HG02852 (cell line): ENCODE data around the gene FILIP1L.
A peak's percentile ranks its signal among the peaks of the same experiment; 100 is the strongest.

Source experiments
- ATAC-seq: cut with Tn5 transposase; IDR thresholded peaks from one replicate; pipeline ENCODE4 v1.9.1; 2021; ENCODE audit warnings: mild to moderate bottlenecking, moderate library complexity; ENCODE audit not compliant: unreplicated experiment

Gene FILIP1L

DNA sequence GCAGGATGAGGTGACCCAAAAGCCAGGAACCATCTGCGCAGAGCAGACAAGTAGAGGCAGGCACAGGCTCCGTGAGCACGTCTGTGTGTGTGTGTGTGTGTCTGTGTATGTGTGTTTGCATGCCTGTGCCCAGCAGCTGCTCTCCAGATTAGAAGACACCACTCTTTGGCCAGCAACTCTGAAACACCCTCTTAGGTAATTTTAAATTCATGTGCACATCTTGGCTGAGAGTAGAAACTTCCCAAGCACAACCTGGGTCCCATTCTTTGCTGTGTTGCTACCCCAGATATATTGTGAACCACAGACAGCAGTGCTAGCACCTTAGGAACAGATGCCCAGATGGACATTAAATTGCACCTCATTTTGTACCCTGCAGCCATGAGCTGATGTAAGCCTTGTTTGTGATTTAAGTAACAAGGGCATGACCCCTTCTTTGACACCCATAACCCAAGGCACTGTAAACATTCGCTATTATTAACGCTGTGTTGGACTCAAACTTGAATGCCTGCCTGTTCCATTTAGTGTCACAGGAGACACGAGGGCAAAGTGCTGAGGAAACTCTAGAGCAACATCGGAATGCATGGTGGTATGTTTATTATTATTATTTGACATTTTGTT is at the start of gene FILIP1L:
Gene FILIP1L, minus strand, starts transcription at position 89 of the 618 bp plus-strand sequence.
- ATAC-seq: no peak

DNA sequence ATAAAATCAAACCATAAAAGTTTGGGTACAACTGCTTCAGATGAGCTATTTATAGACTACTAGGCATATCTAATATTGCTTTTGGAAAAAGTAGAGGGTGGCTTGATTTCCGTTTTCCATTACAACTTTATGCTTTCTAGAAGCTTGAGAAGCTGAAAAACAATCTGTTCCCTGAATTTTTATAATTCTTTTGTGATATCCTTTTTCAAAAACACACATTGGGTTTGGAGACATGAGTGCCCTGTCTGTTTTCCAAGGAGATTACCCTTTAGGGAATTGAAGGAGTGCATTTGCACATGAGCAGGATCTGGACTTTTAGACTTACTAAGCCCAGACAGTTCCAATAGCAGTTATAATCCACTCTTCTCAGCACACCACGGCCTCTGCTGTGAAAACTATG is 49.5 kb upstream of the FILIP1L start:
- no peak for ATAC-seq

DNA sequence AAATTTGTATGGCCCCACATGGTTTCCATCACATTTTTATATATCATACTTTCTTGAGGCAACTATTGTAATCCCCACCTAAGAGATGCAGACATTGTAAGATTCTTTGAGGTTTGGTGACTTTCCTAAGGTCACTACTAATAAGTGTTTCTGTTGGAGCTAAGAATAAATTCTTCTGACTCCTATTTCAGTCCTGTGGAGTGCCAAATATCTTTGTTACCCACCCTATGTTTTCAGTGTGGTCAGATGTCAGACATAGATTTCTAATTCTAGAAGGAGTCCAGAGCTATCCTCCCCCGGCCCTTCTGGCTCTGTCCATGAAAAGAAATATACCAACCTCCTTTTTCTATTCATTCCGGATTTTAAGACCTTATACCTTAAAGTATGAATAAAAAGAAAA is 46.2 kb upstream of the FILIP1L start:
- no peak for ATAC-seq

DNA sequence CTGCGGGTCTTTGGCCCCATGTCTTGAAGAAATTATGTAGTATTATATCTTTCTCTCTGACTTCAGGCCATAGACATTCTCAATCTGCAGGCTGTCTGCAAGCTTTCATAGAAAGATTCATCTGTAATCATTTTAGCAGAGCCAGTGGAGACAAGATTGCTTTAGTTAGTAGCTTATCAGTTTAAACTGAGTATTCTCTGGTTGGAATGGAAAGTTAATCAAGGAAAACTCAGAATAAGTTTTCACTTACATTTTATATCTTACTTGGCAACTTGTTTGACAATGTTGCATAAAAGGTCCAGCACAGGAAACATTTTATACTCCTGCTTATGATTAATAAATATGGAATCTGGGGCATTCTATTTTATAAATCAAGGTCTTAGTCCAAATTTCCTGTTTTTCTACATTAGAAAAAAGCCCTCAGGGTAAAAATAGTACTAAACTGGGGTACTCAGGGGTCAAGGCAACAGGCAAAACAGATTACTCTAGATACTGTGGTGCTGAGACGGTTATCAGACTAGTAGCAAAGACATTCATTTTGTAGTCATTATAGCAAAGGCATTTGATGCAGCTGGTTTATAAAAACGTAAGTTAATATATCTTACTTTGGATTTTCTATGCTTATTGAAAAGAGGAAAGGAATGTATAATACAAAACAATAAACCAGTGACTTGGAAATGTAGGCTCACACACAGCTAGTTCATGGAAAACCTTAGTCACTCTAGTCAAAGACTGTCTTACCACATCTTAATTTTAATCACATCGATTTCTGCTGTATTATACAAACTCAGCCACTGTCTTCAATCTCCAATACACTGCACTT is 45.2 kb upstream of the FILIP1L start:
- ATAC-seq: no peak

DNA sequence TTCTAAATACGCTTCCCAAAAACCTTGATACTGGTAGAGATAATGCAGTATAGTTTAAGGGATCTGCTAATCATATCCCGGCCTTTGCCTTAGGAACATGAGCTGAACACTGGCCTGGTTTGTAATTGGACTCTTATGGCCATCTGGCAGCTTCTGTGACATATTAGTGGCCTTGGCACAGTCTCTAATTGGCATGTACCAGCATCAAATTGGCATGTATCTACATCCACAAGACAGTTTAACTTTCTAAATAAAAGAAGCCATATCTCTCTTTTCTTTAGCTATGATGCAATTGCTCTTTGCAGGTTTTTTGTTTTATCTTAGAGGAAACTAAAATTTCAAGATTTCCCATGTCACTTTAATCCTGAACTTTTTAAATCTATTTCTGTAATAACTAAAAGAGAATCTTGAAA is 44.6 kb upstream of the FILIP1L start:
- ATAC-seq: no peak

DNA sequence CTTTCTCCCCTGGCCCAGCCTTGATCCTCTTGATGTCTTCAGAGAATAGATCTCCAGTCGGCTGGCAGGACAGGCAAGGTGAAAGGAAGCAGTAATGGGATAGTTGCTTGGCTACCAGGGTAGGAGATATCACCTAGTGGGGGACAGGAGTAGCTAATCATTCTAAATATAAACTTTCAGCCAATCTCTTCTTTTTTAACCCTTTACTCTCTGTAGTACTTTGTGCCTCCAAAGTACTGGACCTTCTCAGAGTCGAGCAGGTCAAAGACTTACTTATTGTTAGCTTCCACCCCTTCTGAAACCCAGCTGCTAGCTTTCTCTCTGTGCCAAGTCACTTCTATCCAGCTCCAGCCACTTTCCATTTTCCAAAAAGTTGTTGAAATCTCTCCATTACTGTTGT is 43.4 kb upstream of the FILIP1L start:
- no peak for ATAC-seq

DNA sequence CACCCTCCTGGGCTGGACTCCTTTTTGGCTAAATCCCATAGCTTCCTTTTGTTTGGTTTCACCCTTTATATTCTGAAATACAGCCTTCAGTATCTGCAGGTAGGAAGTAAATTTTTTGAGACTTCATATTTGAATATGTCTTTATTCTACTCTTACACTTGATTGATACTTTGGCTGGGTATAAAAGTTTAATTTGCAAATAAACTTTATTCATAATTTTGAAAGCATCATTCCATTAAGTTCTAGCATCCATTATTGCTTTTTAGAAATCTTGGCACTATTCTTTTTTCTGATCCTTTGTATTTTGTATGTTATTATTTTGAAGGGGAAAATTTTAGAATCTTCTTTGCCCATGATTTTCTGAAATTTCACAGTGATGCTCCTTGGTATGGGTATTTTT is 41.3 kb upstream of the FILIP1L start:
- no peak for ATAC-seq

DNA sequence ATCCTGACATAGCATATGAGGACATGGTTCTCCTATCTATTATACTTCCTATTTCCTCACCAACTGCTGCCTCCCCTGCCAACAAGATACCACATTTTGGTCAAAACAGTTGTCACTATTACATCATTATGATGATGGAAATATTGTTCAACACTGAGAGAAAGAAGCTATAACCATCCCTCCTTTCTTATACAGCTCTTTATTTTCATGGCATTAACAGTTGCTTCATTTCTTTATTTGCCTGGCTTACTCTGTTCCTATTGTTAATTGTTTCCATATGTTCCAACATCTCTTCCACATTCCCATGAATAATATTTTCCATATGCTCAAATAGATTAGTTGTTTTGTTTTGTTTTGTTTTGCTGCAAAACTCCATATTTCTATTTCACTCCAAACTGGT is 40.8 kb upstream of the FILIP1L start:
- no peak for ATAC-seq

DNA sequence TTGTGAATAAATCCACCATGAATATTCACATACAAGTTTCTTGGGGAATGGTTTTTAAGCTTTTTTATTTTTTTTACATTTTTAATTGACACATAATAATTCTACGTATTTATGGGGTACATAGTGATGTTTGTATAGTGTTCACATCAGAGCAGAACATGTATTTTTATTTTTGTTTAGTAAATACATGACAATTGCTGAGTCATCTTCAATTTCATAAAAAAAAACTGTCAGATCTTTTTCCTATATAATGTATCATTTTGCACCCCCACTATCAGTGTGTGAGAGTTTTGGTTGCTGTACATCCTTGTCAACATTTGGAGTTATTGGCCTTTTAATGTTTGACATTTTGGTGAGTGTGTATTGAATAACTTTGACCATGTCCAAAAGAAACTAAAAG is 39.9 kb upstream of the FILIP1L start:
- ATAC-seq: no peak

DNA sequence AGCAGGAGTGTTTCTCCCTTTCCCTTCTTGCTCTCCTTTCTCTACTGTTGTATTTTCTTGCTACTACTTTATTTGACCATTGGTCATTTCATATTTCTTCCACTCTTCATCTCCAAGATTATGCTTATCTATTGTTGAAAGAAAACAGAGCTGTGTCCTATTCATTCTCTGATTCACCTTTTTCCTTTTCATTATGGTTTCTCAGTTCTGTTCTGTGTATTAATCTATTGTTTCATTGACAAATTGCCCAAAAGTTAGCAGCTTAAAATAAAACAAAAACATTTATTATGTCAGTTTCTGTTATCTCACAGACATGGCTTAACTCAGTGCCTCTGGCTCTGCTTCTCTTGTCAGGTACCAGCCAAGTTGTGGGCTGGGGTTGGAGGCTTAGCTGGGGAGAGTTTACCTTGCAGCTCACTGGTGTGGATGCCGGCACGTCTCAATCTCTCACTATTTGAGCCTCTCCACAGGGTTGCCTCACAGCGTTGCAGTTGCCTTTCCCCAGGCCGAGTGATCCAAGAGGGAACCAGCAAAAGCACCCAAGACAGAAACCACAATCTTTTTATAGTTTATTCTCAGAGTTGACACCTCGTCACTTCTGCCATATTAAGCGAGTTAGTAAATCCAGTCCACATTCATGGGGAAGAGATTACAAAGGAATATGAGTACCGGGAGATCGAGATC is 36.9 kb upstream of the FILIP1L start:
- ATAC-seq: no peak

DNA sequence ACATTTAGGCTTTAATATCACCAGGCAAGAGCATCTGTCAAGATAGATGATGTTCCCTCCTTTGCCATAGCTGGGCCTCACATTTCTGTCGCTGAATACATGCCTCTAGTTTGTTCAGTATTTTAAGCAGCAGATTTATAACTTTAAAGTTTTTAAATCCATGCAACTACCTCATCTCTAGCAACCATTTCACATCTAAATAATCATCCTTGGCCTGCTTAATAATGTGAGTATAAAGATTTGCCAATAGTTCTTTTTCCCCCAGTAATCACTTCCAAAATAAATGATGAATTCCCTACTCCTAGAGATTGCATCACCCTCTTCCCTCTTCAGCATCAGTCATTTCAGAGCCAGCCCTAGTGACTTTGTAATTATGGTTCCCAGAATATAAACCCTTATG is 36.2 kb upstream of the FILIP1L start:
- no peak for ATAC-seq

DNA sequence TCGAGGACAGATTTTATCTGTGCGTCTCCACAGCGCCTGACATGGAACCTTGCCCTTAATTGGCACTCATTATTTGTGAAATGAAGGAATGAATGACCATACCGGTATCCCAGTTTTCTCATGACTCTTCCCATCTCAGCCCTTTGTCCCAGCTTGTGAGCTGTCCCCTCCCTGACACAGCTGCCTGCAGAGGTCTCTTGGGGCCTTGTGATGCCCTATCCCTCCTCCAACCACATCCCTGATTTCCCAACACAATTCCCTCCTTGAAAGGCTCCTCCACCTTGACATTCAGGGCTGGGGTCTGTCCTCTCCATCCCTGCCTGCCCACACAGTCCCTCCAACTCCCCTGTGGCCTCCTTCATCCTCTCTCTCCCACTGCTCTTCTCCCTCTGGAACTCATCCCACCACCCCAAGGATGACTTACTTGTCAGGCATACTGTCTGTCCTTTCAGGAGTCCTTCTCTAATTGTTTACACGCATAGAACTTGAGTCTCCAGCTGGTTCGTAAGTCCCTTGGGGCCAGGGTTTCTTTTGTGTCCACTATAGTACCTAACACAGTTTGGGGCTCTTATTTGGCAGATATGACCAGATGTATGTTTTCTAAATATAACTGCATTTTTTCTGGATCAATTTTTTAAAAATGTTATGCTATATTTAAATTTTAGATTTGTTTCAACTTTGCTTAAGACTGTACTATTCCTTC is 35.6 kb upstream of the FILIP1L start:
- ATAC-seq: no peak

DNA sequence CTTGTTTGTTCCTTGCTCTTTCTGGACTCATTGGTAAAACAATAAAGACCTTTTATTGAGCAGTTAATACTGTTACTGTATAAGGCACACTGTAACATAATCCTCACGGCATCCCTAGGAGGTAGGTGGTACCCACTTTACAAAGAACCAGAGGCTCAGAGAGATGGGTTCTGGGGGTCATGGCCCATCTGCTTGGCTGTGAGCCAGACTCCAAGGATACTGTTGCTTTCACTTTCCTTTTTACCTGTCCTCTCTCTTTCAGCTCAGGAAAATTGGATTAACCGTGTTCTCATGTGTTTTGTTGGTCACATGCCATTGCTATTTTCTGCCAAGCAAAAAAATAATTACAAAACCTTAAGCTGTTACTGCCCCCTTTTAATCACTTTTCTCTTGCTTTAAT is 34.8 kb upstream of the FILIP1L start:
- ATAC-seq: no peak

DNA sequence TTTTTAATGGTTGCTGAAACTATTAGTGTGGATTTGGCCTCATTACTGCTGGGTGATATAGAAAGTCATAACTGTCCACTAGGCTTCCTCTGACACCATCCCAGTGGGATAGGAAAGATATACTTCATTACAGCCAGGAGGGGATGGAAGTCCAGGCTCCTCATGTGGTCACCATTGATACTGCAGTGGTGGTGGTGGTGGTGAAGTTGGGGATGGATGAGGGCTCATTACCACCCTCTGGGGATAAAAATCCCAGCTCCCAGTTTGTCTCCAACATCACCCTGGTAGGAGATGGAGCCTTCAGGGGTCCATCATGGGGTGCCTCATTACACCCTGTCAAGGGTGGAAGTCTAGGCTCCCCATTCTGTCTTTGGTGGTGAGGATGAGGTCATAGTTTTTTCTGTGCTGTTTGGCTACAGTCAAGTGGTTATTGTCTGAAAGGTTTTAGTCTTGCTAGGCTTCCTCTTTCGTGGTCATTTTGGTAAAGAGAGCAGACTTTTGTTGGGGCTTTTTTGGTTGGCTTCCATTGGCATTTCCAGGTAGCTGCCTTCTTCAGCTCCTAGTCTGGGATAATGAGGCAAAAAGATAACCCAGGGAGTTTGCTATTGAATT is 30.1 kb upstream of the FILIP1L start:
- peak; percentile 88 for ATAC-seq

DNA sequence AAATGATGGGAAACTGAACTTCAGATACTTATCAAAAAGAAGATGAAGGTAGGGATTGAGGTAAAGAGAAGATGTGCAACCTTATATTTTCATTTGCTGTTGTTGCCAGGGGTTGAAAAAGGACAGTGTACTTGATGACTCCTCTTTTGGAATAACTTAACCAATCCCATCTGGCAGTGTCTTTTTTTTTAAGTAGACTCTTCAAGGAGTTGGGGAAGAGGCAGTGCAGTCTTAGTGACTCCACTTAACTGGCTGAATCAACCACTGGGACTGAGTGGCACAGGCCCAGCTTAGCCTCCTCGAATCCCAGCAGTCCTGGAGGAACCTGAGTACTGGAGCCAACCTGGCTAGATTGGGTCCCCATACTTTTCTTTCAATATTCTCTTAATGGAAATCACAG is 27.3 kb upstream of the FILIP1L start:
- no peak for ATAC-seq

DNA sequence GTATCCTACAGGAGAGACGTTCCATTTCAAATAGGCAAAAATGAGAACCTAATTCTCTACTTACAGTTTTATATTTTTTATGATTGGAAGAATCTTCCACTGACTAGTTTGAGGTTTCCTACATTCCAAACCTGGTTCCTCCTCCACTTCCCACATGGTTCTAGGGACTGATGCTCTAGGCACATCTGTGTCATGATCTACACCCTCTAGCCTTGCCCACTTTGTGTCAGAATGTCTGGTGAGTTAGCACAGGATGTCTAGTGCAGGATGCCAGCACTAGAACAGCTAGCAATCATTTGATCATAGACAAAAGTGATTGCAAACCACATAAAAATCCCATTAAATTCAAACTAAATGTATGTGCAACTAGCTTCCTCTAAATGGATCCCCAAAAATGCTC is 26.7 kb upstream of the FILIP1L start:
- ATAC-seq: no peak

DNA sequence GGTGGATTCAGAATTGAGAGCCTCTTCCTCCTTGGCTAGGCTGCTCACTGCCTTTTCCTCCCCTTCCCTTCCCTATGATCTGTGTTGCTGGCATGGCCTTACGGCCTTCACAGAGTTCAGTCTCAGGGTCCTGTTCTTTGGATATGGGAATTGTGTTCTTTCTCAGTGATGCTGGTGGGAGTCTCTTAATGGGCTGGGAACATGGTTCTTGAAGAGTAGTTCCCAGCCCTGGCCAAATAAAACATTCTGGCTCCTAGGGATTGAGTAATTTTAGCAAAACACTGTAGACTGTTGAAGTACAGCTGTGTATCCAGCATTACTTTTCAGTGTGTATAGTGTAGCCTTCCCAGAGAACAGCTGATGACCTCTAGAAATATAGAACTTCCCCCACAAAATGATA is 22.6 kb upstream of the FILIP1L start:
- no peak for ATAC-seq

DNA sequence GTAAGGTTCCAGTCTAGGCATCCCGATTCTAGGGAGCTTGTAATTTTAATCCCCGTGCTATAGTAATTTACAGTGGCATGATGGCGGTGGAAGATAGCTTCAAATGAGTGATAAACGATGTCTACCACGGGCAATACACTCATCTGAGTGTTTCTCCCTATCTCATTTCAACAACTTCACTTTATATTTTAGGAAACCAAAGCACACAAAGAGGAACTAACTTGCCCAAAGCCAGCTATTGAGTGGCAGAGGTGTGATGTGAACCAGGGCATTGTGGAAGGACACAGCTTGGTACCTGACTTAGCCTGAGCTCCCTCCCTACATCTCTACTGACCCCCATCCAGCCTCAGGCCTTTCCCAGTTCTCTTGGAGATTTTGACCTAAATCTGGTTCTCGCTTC is 16.9 kb upstream of the FILIP1L start:
- no peak for ATAC-seq

DNA sequence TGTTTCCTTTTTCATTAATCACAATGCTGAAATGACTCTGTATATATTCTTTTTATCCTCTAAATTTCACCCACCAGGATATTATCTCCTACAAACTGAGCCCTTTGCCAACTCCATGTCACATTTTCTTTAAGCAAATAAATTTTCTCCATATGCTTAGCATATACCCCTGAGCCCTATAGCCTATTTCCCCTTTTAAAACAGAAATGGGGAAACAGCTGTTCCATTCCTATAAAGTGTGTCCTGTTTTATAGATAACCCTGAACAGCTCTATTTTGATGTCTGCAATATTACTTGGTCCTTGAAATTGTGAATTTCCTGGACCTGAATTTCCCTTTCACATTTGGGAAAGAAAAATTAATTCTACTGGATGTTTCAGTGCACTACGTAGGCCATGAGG is 15.6 kb upstream of the FILIP1L start:
- no peak for ATAC-seq

DNA sequence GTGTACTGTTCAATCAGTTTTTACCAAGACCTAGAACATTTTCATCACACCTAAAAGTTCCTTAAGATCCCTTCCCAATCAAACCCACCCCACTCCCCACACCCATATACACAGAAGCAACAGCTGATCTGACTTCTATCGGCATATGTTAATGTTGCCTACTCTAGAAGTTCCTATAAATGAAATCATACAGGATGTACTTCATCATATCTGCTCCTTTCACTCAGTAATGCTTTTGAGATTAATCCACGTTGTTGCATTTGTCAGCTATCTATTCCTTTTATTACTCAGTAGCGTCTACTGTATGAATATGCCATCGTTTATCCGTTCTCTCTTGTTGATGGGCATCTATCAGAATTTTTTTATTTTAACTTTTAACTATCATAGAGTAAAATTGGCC is 14.3 kb upstream of the FILIP1L start:
- no peak for ATAC-seq

DNA sequence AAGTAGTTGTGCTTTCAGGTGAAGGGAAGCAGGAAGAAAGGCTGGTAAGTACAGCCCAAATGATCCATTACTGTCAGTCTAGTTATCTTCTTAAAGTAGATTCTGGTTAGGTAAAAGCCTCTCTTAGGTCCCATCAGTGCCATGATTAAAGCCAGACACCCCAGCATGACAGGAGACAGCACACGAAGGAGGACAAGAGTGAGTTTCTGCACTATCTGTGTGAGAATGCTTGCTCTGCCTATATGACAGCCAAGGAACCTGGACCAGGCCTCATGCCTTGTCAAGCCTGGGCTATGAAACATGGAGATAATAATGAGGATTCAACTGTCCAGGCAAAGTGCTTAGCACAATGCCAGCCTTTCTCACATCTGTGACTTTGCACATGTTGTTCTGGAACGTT is 13.5 kb upstream of the FILIP1L start:
- ATAC-seq: no peak
